NCI-H128 (cell line): ENCODE measurements around the gene ERICH4.
"Not testable (repeated sequence)": the region's sequence is repeated elsewhere in the genome, so short reads cannot be mapped to it uniquely, and the experiment has no call there.

Experiments used
- DNase-seq: peaks from one replicate; lab custom pipeline; 2025; ENCODE audit not compliant: unreplicated experiment; lab: John Stamatoyannopoulos, UW

ERICH4 gene

DNA sequence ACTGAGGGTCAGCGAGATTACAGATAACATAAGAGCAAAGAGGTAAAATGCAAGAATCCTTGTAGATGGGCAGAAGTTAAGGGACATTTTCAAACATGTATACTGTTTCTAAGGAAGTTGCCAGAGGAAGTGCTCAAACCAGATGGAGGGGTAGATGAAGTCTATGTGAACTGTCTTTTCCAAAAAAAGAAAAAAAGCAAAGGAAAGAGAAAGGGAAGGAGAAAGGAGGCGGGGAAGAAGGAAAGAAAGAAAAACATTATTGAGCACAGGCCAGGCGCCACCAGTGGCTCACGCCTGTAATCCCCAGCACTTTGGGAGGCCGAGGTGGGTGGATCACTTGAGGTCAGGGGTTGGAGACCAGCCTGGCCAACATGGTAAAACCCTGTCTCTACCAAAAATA is 8.5 kb upstream of the ERICH4 start:
- no peak for DNase-seq

- DNase-seq: not testable (repeated sequence)
Measured at GRCh38 chr19:41435376-41435775, 7.6 kb upstream of the ERICH4 start.

DNA sequence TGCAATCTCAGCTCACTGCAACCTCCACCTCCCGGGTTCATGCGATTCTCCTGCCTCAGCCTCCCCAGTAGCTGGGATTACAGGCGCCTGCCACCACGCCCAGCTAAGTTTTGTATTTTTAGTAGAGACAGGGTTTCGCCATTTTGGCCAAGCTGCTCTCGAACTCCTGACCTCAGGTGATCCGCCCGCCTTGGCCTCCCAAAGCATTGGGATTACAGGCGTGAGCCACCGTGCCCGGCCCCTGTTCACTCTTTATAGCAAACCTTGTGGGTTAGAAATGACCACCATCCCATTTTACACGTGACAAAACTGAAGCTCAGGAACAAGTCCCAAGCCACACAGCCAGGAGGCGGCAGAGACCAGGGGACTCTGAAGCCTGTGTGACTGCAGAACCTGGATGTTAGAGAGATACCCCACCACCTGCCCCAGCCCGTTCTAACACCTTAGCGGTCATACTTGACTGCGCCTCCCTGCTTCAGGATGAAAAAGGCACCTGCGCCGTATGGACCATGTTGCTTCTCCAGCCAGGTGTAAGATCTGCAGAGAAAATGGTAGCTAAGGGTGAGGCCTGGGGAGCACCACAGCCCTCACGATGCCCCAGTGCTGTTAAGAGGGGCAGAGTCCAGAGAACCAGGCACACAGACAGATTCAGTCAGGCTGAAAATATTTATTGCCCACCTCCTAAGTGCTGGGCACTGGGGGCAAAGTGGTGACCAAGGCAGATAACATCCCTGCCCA is 6.9 kb upstream of the ERICH4 start:
- no peak for DNase-seq

DNA sequence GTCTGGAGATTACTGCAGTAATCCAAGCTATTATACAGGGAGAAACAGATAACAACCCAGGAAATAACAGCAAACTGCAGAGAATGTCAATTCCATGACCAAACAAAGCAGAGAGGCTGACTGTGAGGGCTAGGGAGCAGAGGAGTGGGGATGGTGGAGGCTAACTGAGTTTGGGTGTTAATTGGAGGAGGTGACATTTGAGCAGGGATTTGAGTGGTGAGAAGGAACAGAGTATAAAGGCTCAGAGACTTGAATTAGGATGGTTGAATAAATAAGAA is 6.3 kb upstream of the ERICH4 start:
- no peak for DNase-seq

DNA sequence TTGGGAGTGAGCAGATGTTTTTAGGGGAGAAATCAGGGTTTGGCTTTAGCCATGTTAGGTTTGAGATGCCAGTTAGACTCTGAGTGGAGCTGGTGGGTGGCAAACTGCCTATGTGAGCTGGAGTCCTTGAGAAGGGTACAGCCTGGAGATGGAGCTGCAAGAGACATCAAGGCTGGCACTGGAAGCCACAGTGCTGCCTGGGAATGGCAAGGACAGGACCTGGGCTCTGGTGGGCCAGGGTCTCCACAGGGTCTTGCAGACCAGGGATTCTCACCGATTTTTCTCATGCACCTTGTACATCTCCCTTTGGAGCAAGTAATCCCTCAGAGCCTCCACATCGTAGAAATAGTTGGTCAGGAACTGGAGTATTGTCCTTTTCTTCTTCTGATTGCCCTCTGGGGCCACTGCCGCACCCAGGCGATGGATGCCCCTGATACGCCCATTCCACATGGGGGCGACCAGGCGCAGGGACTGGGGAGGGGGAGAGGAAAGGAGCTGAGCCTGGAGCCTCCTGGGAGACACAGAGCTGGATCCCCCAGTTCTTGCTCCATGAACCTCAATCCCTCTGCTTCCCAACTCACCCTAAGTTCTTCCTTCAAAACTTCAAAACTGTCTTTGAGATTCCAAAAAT is 4.9 kb upstream of the ERICH4 start:
- DNase-seq: no peak

GRCh38 chr19:41439441-41440222 is 3.3 kb upstream of the ERICH4 start, which contains the start of gene DMAC2:
TSS of gene DMAC2 (minus strand) at chr19:41439912. CDS start at chr19:41439899, 13 bp downstream.
- peak; percentile 98 for DNase-seq

DNA sequence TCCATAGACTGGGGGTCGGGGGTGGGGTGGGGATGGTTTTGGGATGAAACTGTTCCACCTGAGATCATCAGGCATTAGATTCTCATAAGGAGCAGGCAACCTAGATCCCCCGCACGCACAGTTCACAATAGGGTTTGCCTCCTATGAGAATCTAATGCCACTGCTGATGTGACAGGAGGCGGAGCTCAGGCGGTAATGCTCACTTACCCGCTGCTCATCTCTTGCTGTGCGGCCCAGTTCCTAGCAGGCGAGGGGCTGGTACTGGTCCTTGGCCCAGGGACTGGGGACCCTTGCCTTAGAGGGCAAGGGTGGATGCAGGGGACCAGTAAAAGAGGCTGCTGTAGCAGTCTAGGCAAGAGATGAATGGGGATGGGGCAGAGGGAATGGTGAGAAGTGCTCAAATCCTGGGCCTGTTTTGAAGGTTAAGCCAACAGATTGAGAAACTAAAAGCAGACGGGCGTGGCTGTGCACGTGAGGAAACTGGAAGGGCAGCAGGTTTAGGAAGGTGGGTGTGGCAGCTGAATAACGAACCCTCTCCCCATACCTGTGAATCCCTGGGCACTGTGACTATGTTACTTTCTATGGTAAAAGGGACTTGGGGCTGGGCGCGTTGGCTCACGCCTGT is 1.5 kb upstream of the ERICH4 start:
- no peak for DNase-seq

GRCh38 chr19:41443813-41444455 is 978 bp downstream of the ERICH4 start:
- no peak for DNase-seq

DNA sequence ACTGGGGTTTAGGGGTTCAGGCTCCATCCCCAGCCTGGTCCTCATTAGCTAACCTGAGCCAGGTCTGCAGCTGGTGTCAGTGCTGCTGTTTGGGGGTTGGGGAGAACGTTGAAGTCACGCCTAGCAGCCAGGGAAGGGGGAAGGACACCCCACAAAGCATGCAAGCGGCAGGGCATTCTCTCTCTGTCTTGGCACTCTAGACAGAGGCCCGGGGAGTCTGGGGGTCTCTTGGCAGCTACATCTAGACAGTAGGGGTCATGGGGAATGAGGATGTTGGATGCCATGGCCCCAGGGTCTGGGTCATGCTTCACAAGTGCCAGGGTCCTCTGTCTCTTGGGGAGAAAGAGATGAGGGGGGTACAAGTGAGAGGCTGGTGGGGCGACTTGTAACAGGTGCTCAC is 2.6 kb downstream of the ERICH4 start:
- no peak for DNase-seq

- DNase-seq: no peak
Measured at GRCh38 chr19:41447732-41448332, 4.9 kb downstream of the ERICH4 start.

GRCh38 chr19:41449079-41449864 is 6.3 kb downstream of the ERICH4 start:
- peak; percentile 12 for DNase-seq

- DNase-seq: no peak
Measured at GRCh38 chr19:41449865-41450178, 6.9 kb downstream of the ERICH4 start.

GRCh38 chr19:41452584-41453275 is 9.8 kb downstream of the ERICH4 start:
- no peak for DNase-seq

- DNase-seq: no peak
Measured at GRCh38 chr19:41455936-41456335, 13.0 kb downstream of the ERICH4 start.

DNA sequence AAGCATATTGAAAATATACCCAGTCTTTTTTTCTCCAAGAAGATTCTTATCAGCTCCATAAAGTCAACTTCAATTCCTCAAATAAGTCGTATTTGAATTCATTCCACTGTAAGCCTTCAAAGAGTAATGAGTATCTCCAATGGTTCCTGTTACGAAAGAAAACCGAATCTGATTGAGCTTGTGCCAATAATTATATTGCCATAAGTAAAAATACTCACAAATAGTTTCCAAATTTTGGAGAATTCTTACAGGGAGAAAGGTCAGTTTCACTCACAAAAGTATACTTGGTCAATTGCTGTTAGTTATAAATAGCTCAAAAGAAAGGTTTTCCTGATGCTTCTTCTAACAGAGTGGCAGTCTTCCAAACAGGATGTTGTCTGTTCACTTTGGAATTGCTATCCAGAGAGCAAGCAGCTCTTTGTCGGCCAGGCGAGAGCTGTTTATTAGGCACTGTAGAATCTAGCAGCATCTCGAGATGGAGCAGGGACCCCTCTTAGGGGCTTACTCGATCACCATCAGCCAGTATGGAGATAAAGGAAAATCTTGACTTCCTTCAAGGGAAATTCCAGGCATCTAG is 13.5 kb downstream of the ERICH4 start:
- DNase-seq: no peak

DNA sequence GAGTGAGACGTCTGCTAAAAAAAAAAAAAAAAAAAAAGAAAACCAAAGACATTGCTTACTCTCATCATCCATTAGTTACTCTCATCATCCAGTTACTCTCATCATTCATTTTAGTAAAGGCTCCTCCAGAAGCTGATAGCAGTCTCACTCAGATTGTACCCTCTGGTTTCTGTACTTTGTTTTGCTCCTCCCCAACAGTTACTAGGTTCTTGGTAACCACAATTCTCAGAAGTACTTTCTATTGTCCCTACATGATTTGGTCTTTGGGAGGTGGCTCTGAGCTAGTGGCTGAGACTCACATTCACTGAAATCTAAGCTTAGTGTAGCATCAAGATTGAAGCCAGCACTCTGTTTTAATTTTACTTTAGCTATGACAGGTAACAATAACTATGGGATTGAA is 14.3 kb downstream of the ERICH4 start:
- no peak for DNase-seq

DNA sequence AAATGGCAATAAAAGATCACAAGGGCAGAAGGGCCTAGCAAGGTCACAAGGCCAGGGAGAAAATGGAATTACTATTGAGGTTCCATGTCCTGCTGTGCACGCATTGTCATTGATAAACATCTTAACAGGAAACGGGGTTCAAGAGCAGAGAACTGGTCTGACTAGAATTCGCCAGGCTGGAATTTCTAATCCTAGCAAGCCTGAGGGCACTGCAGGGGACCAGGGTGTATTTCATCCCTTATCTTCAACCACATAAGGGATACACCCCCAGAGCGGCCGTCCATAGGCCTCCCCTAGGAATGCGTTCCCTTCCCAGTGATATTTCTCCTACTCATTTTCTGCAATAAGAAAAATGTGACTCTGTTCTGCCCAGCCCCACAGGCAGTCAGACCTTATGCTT is 19.5 kb downstream of the ERICH4 start:
- no peak for DNase-seq

DNA sequence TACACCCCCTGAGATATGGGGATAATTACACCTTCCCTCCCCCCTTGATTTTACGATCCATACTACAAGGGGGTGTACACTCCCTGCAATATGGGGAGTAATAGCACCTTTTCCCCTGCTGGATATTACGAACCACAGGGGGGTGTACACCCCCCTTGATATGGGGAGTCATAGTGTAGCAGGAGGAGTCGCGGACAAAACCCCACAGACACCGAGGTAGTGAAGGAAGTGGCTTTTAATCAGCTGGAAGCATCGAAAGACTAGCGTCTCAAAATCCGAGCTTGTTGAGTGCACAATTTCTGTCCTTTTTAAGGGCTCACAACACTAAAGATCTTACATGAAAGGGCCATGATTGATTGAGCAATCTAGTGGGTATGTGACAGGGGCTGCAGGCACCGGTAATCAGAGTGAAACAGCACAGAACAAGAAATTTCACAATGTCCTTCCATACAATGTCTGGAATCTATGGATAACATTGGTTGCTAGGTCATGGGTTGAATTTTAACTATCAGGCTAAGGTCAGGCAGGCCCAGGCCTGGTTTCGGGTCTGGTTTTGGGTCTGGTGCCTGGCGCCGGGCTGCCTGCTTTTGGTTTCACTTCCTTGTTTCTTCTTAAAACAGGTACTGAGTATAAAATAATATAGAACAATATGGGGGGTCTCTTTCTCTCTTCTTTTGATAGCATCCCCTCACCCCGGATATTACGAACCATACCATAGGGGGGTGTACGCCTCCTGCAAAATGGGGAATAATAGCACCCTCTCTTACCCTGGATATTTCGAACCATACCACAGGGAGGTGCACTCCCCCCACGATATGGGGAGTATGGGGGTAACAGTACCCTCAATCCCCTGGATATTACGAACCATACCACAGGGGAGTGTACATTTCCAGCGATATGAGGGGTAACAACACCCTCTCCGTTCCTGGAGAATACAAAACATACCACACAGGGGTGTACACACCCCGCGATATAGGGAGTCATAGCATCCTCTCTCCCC is 20.6 kb downstream of the ERICH4 start:
- not testable (repeated sequence) for DNase-seq
